HK-2 (cell line): ENCODE measurements around the gene KIF1A.

Experiments
- DNase-seq: peaks from one replicate; pipeline ENCODE4 v3.0.0-alpha.2; 2018; ENCODE audit not compliant: unreplicated experiment

The KIF1A gene

GRCh38 chr2:240768216-240768615, 51.8 kb downstream of the KIF1A start:
- DNase-seq: no peak

- no peak for DNase-seq
These were observed 52.7 kb downstream of the KIF1A start for GRCh38 chr2:240767341-240767740.

- DNase-seq: no peak
These were observed 53.9 kb downstream of the KIF1A start for GRCh38 chr2:240766072-240766471.

- no peak for DNase-seq
These were observed 55.0 kb downstream of the KIF1A start for GRCh38 chr2:240765007-240765406.

GRCh38 chr2:240764605-240765004, 55.4 kb downstream of the KIF1A start:
- no peak for DNase-seq

GRCh38 chr2:240762971-240763370, 57.0 kb downstream of the KIF1A start:
- no peak for DNase-seq

GRCh38 chr2:240762249-240762648, 57.8 kb downstream of the KIF1A start:
- DNase-seq: no peak

GRCh38 chr2:240760576-240761246, 59.3 kb downstream of the KIF1A start:
- no peak for DNase-seq

- DNase-seq: no peak
These were observed 59.9 kb downstream of the KIF1A start for GRCh38 chr2:240760121-240760520.

GRCh38 chr2:240759459-240759858, 60.6 kb downstream of the KIF1A start:
- peak; percentile 97 for DNase-seq

GRCh38 chr2:240757086-240757614, 62.9 kb downstream of the KIF1A start:
- no peak for DNase-seq

GRCh38 chr2:240752209-240752608, 67.8 kb downstream of the KIF1A start:
- DNase-seq: no peak

- no peak for DNase-seq
These were observed 69.6 kb downstream of the KIF1A start for GRCh38 chr2:240750409-240750808.

GRCh38 chr2:240749516-240749915, 70.5 kb downstream of the KIF1A start:
- no peak for DNase-seq

- no peak for DNase-seq
These were observed 72.8 kb downstream of the KIF1A start for GRCh38 chr2:240747256-240747655.

- DNase-seq: no peak
These were observed 73.3 kb downstream of the KIF1A start for GRCh38 chr2:240746671-240747070.

GRCh38 chr2:240745962-240746361, 74.1 kb downstream of the KIF1A start:
- no peak for DNase-seq

GRCh38 chr2:240745456-240745855, 74.6 kb downstream of the KIF1A start:
- DNase-seq: no peak

- DNase-seq: no peak
These were observed 77.4 kb downstream of the KIF1A start for GRCh38 chr2:240742602-240743095.

GRCh38 chr2:240741091-240741490, 78.9 kb downstream of the KIF1A start:
- DNase-seq: no peak

GRCh38 chr2:240739797-240740196, 80.2 kb downstream of the KIF1A start:
- DNase-seq: no peak

- DNase-seq: no peak
These were observed 82.1 kb downstream of the KIF1A start for GRCh38 chr2:240737958-240738357.

- no peak for DNase-seq
These were observed 82.5 kb downstream of the KIF1A start for GRCh38 chr2:240737512-240737911.
